BLaER1 (cell line): ENCODE measurements around the gene SIPA1.

Experiments
- H3K27ac ChIP-seq: shearing (Covaris generic); formaldehyde crosslinking; 2 replicates; pipeline ENCODE4 v1.8.1; 2022
- H3K27me3 ChIP-seq: shearing (Covaris generic); formaldehyde crosslinking; 2 replicates; pipeline ENCODE4 v1.8.1; 2022
- H3K36me3 ChIP-seq: shearing (Covaris generic); formaldehyde crosslinking; 2 replicates; pipeline ENCODE4 v1.8.1; 2022
- H3K4me1 ChIP-seq: shearing (Covaris generic); formaldehyde crosslinking; 2 replicates; pipeline ENCODE4 v1.8.1; 2022
- H3K4me2 ChIP-seq: shearing (Covaris generic); formaldehyde crosslinking; 2 replicates; pipeline ENCODE4 v1.8.1; 2022
- H3K4me3 ChIP-seq: shearing (Covaris generic); formaldehyde crosslinking; 2 replicates; pipeline ENCODE4 v1.8.1; 2022
- H3K9ac ChIP-seq: shearing (Covaris generic); formaldehyde crosslinking; 2 replicates; pipeline ENCODE4 v1.8.1; 2022
- H3K9me3 ChIP-seq: shearing (Covaris generic); formaldehyde crosslinking; 2 replicates; pipeline ENCODE4 v1.8.1; 2022
- H4K20me1 ChIP-seq: shearing (Covaris generic); formaldehyde crosslinking; 2 replicates; pipeline ENCODE4 v1.8.1; 2022
- Cebpa-rat ChIP-seq: shearing (Covaris generic); IDR thresholded peaks from 2 replicates; pipeline ENCODE4 v1.8.1; 2022

The SIPA1 gene

DNA sequence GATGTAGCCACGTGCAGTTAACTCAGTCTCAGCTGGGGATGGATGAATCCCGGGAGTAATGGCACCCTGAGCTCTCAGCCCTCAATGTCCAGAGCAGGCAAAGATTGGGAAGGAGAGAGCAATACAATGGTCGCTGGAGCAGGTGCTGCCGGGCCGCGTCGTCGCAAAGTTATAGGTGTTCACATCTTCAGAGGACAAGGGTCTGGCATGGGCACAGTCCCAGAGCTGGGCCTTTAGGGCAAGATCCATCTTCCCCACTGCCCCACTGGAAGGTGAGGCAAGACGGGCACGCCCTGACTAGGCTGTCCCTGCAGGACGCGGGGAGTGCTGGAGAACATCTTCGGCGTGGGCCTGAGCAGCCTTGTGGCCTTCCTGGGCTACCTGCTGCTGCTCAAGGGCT lies 14.7 kb upstream of the SIPA1 start:
- Histone ChIP-seq H3K27me3 (no peaks in the 10 kb centered on the region), H3K27ac (no peak overlapping the region), H3K4me2 (no peak overlapping the region), H3K4me3 (no peak overlapping the region), H3K9ac (no peak overlapping the region), H3K36me3 (peaks cover 96% of the 10 kb centered on the region), H3K9me3 (no peaks in the 10 kb centered on the region), H3K4me1 (peaks cover 43% of the 10 kb centered on the region), H4K20me1 (peaks cover 39% of the 10 kb centered on the region)
- no peak for TF ChIP-seq Cebpa-rat

DNA sequence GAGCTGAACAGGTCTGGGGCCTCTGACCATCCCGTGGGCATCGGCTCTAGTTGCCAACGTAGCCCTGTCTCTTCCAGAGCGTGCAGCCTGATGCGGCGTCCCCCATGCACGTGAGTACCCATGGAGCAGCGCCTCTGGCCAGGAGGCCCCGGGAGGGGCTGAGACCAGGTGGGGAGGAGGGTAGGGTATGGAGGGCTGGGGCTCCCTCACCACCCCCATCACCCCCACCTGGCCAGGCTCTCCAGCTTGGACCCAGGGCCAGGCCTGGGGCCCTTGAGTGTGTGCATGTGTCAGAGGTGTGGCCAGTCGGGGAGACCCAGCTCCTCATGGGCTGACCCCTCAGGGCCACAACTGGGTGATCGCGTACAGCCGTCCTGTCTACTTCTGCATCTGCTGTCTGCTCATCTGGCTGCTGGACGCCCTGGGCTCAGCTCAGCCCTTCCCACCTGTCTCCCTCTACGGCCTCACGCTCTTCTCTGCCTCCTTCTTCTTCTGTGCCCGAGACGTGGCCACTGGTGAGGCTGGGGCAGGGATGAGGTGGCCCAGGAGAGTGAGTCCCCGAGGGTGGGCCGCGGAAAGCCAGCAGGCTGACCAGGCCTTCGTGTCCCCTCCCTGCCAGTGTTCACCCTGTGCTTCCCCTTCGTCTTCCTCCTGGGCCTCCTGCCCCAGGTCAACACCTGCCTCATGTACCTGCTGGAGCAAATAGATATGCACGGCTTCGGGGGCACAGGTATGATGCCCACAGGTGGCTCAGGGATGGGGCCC lies 13.9 kb upstream of the SIPA1 start:
- Histone ChIP-seq H3K27me3 (no peaks in the 10 kb centered on the region), H3K27ac (no peak overlapping the region), H3K4me2 (no peak overlapping the region), H3K4me1 (peaks cover 34% of the 10 kb centered on the region), H3K9me3 (no peaks in the 10 kb centered on the region), H3K4me3 (no peak overlapping the region), H3K9ac (0 out of 2 replicates have a peak overlapping the region, but pooled peaks have one; percentile 29), H3K36me3 (peaks cover 96% of the 10 kb centered on the region), H4K20me1 (peaks cover 31% of the 10 kb centered on the region)
- no peak for TF ChIP-seq Cebpa-rat

DNA sequence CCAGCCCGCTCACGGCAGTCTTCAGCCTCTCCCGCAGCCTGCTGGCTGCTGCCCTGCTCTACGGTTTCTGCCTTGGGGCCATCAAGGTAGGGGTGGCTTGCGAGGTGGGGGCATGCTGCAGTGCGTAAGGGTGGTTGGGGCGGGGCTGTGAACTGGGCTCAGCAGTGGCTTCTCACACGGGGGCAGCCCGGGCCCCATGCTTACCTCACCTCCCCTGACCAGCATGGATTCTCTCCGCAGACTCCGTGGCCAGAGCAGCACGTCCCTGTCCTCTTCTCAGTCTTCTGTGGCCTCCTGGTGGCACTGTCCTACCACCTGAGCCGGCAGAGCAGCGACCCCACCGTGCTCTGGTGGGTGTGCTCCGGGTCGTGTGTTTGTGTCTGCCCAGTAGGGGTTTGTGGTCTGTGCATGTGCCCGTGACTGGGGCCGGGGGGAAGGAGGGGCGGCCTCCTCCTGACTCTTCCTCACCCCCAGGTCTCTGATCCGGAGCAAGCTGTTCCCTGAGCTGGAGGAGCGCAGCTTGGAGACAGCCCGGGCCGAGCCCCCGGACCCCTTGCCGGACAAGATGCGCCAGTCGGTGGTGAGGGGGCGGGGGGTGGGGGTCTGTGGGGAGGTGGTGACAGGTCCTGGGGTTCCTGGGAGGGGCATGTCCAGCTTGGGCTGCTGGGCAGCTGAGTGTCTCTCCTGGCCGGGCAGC lies 12.8 kb upstream of the SIPA1 start:
- peak overlapping the region; percentile 30 for H3K27ac ChIP-seq
- H4K20me1 ChIP-seq = peaks cover 20% of the 10 kb centered on the region
- H3K36me3 ChIP-seq = peaks cover 96% of the 10 kb centered on the region
- H3K27me3 ChIP-seq = no peaks in the 10 kb centered on the region
- H3K4me1 ChIP-seq = peaks cover 30% of the 10 kb centered on the region
- no peak overlapping the region for H3K4me3 ChIP-seq
- peak overlapping the region; percentile 58 for H3K4me2 ChIP-seq
- no peak for TF ChIP-seq Cebpa-rat
- H3K9me3 ChIP-seq = no peaks in the 10 kb centered on the region
- peak overlapping the region; percentile 48; the same call in 1 of the 2 replicates for H3K9ac ChIP-seq

DNA sequence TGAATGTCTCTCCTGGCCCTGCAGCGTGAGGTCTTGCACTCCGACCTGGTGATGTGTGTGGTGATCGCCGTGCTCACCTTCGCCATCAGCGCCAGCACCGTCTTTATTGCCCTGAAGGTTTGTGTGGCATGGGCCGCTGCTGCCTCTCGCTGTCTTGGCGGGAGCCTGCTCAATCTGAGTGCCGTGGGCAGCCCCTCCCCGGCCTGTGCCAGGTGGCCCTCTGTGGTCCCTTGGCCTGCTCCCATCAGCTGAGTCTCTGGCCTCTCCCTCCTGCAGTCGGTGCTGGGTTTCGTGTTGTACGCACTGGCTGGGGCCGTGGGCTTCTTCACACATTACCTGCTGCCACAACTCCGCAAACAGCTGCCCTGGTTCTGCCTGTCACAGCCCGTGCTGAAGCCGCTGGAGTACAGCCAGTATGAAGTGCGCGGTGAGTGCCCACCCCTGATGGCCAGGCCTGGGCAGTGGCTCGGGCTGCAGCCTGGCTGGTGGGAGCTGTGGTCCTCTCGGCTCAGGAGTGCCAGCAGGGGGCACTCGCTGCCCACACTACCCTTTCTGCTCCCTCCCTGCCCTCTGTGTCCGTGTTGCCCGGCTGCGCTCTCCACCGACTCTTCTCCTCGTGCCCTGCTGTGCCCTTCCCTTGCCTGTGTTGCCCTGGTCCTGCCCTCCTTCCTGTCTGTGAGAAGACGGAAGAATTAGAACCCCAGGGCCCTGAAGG lies 12.1 kb upstream of the SIPA1 start:
- H3K36me3 ChIP-seq = peaks cover 96% of the 10 kb centered on the region
- peak overlapping the region; percentile 6; the same call in 1 of the 2 replicates for H3K4me2 ChIP-seq
- no peaks in the 10 kb centered on the region for H3K9me3 ChIP-seq
- H3K27ac ChIP-seq = peak overlapping the region; percentile 38; the same call in 1 of the 2 replicates
- H3K27me3 ChIP-seq = no peaks in the 10 kb centered on the region
- no peak overlapping the region for H3K9ac ChIP-seq
- H4K20me1 ChIP-seq = peaks cover 13% of the 10 kb centered on the region
- H3K4me3 ChIP-seq = no peak overlapping the region
- peaks cover 30% of the 10 kb centered on the region for H3K4me1 ChIP-seq
- TF ChIP-seq Cebpa-rat = no peak

DNA sequence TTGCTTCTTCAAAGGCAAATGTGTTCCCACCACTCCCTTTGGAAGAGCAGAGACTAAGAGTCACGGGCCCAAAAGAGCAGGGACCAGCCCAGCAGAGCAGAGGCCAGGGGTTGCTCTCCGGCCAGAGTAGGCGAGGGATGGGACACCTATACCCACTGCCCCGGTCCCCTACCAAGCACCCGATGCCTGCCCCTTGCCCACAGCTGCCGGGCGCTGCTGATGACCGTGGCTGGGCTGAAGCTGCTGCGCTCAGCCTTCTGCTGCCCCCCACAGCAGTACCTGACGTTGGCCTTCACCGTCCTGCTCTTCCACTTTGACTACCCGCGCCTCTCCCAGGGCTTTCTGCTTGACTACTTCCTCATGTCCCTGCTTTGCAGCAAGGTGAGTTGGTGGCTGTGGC lies 10.7 kb upstream of the SIPA1 start:
- Histone ChIP-seq H3K4me1 (peaks cover 38% of the 10 kb centered on the region), H3K27me3 (no peaks in the 10 kb centered on the region), H3K4me2 (no peak overlapping the region), H3K9me3 (no peaks in the 10 kb centered on the region), H3K9ac (peak overlapping the region; percentile 34; the same call in 1 of the 2 replicates), H4K20me1 (peaks cover 12% of the 10 kb centered on the region; the same call in 1 of the 2 replicates), H3K27ac (no peak overlapping the region), H3K4me3 (no peak overlapping the region), H3K36me3 (peaks cover 94% of the 10 kb centered on the region)
- no peak for TF ChIP-seq Cebpa-rat

DNA sequence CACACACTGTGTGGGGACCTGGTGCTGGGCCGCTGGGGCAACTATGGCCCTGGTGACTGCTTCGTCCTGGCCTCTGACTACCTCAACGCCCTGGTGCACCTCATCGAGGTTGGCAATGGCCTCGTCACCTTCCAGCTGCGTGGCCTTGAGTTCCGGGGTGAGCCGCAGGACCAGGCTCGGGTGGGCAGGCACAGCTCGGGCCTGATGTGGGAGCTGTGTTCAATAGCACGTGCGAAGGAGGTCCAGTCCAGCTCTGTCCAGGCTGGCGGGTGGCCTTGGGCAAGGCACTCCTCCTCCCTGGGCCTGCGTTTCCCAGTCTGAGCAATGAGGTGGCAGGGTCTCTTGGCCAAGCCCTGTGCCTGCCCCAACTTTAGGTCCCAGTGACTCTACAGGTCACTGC lies 8.3 kb upstream of the SIPA1 start:
- Histone ChIP-seq H3K36me3 (peaks cover 91% of the 10 kb centered on the region), H3K9me3 (no peaks in the 10 kb centered on the region), H3K27me3 (no peaks in the 10 kb centered on the region), H3K27ac (no peak overlapping the region), H3K4me1 (peaks cover 53% of the 10 kb centered on the region), H3K4me3 (no peak overlapping the region), H4K20me1 (0 out of 2 replicates have a peak, but pooled peaks cover 6% of the 10 kb centered on the region), H3K4me2 (no peak overlapping the region), H3K9ac (no peak overlapping the region)
- no peak for TF ChIP-seq Cebpa-rat

DNA sequence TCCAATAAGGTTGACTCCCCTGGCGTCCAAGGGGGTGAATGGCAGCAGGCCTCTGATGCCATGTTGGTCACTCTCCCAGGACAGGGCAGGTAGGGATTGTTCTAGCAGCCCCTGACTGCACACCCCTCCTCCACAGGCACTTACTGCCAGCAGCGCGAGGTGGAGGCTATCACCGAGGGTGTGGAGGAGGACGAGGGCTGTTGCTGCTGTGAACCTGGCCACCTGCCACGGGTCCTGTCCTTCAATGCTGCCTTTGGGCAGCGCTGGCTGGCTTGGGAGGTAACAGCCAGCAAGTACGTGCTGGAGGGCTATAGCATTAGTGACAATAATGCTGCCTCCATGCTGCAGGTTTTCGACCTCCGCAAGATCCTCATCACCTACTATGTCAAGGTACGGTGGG lies 7.7 kb upstream of the SIPA1 start:
- Histone ChIP-seq H3K36me3 (peaks cover 91% of the 10 kb centered on the region), H4K20me1 (no peaks in the 10 kb centered on the region), H3K4me2 (no peak overlapping the region), H3K27me3 (no peaks in the 10 kb centered on the region), H3K4me1 (peaks cover 49% of the 10 kb centered on the region), H3K27ac (no peak overlapping the region), H3K9me3 (no peaks in the 10 kb centered on the region), H3K9ac (no peak overlapping the region), H3K4me3 (no peak overlapping the region)
- no peak for TF ChIP-seq Cebpa-rat

DNA sequence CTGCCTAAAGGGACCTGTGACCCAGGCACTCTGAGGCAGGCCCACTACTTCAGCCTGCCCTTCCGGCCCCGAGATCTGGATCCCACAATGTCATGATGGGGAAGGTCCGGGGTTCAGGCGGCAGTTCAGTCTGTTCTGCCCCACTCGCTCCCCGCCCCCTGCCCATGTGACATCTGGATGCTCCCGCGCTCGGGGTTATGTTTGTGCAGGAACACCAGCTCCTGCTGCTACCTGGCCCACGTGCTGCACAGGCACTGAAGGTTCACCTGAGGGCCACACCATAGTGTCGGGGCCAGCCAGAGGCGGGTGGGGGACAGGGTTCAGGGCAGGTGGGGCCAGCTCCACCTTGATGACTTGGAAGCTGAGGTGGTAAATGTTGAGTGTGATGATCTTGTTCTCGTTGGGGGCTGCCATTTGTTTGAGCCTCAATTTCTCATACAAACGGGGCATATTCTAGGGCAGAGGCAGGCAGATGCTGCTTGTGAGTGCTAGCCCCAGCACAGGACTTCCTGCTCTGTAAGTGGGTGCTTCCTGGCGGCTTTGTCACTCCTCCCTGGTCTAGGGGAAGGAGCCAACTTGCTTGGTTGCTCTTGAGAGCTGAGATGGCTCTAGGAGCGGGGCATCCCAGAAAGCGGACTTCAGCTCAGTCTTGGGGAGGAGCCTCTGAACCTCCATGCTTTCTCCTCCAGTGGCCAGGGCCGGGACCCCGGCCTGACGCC lies 4.4 kb upstream of the SIPA1 start:
- no peak for TF ChIP-seq Cebpa-rat
- no peaks in the 10 kb centered on the region for H4K20me1 ChIP-seq
- H3K27me3 ChIP-seq = no peaks in the 10 kb centered on the region
- H3K4me3 ChIP-seq = no peak overlapping the region
- peak overlapping the region; percentile 60 for H3K27ac ChIP-seq
- 0 out of 2 replicates have a peak overlapping the region, but pooled peaks have one; percentile 4 for H3K9ac ChIP-seq
- H3K4me2 ChIP-seq = peak overlapping the region; percentile 60
- peaks cover 85% of the 10 kb centered on the region for H3K36me3 ChIP-seq
- no peaks in the 10 kb centered on the region for H3K9me3 ChIP-seq
- peaks cover 48% of the 10 kb centered on the region for H3K4me1 ChIP-seq

DNA sequence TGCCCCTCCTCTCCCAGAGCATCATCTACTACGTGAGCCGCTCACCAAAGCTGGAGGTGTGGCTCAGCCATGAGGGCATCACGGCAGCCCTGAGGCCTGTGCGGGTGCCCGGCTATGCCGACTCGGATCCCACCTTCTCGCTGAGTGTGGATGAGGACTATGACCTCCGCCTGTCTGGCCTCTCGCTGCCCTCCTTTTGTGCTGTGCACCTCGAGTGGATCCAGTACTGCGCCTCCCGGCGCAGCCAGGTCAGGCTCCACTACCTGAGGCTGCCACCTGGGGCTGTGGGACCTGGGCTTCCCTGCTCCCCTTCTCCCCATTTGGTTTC lies 3.8 kb upstream of the SIPA1 start:
- H3K4me2 ChIP-seq = peak overlapping the region; percentile 60
- peak overlapping the region; percentile 60 for H3K27ac ChIP-seq
- no peak overlapping the region for H3K4me3 ChIP-seq
- H3K9me3 ChIP-seq = no peaks in the 10 kb centered on the region
- H3K27me3 ChIP-seq = no peaks in the 10 kb centered on the region
- H3K9ac ChIP-seq = 0 out of 2 replicates have a peak overlapping the region, but pooled peaks have one; percentile 4
- H4K20me1 ChIP-seq = no peaks in the 10 kb centered on the region
- H3K36me3 ChIP-seq = peaks cover 79% of the 10 kb centered on the region
- TF ChIP-seq Cebpa-rat = no peak
- peaks cover 53% of the 10 kb centered on the region for H3K4me1 ChIP-seq
